A673 (cell line): ENCODE results near the gene FAM98A. TPM values are rescaled to one million over a fixed set of nuclear protein-coding genes. Genes with fewer than 3 reads are reported as not detected.

Experiments used
- BruUV-seq: library from RNA; stranded (reverse); fragments of 400-500 nt; replicated peaks from 2 replicates; lab custom pipeline; 2021; lab: Mats Ljungman, UMichigan
- CTCF ChIA-PET: fragments of 300-600 bp; sonication (Branson Sonifier 250); formaldehyde crosslinking; loops from one replicate; lab custom pipeline; 2022; ENCODE audit warnings: antibody characterized with exemption; lab: Charles Lee
- POLR2A ChIA-PET: fragments of 300-600 bp; sonication (Branson Sonifier 250); formaldehyde crosslinking; loops from one replicate; lab custom pipeline; 2022; ENCODE audit warnings: antibody characterized with exemption; ENCODE audit not compliant: low non-redundant PET; lab: Charles Lee
- DNase-seq: peaks from one replicate; pipeline ENCODE4 v3.0.0-alpha.2; 2015; ENCODE audit warnings: low spot score
- H3K27ac ChIP-seq: fragments of 200-600 bp; sonication (generic); 2 replicates; pipeline ENCODE4 v1.5.1; 2016; ENCODE audit warnings: mixed run types, low read depth, mild to moderate bottlenecking, mixed read lengths, antibody characterized with exemption, low read length; ENCODE audit not compliant: poor library complexity, severe bottlenecking
- H3K27me3 ChIP-seq: fragments of 200-600 bp; sonication (generic); replicated peaks from 2 replicates; pipeline ENCODE4 v1.6.1; 2017; ENCODE audit warnings: mixed run types, low read depth, mild to moderate bottlenecking, mixed read lengths, antibody characterized with exemption, low read length; ENCODE audit not compliant: insufficient read depth, poor library complexity
- H3K36me3 ChIP-seq: fragments of 200-600 bp; sonication (generic); 2 replicates; pipeline ENCODE4 v1.6.1; 2016; ENCODE audit warnings: mixed run types, mild to moderate bottlenecking, mixed read lengths, antibody characterized with exemption, low read length; ENCODE audit not compliant: insufficient read depth, poor library complexity, severe bottlenecking
- H3K4me1 ChIP-seq: fragments of 200-600 bp; sonication (generic); 2 replicates; pipeline ENCODE4 v1.6.1; 2017; ENCODE audit warnings: mixed run types, mild to moderate bottlenecking, mixed read lengths, antibody characterized with exemption, low read length; ENCODE audit not compliant: insufficient read depth, poor library complexity, severe bottlenecking
- H3K4me3 ChIP-seq: fragments of 200-600 bp; sonication (generic); 2 replicates; pipeline ENCODE4 v1.5.1; 2016; ENCODE audit warnings: low read depth, mixed run types, mild to moderate bottlenecking, mixed read lengths, low read length; ENCODE audit not compliant: poor library complexity, severe bottlenecking
- H3K9me3 ChIP-seq: fragments of 200-600 bp; sonication (generic); 2 replicates; pipeline ENCODE4 v1.6.1; 2016; ENCODE audit warnings: mixed run types, low read depth, mild to moderate bottlenecking, mixed read lengths, antibody characterized with exemption, low read length; ENCODE audit not compliant: poor library complexity, severe bottlenecking
- CTCF ChIP-seq: fragments of 300-800, 200-600 bp; sonication (generic); conservative IDR thresholded peaks from 2 replicates; pipeline ENCODE4 v1.5.1; 2017; ENCODE audit warnings: low read depth, mild to moderate bottlenecking, antibody characterized with exemption, low read length, moderate library complexity, mixed read lengths
- EZH2 ChIP-seq: fragments of 200-600 bp; sonication (generic); IDR thresholded peaks from 2 replicates; pipeline ENCODE4 v1.6.1; 2017; ENCODE audit warnings: borderline replicate concordance, low read depth, mild to moderate bottlenecking, mixed read lengths, antibody characterized with exemption, low read length; ENCODE audit not compliant: poor library complexity, severe bottlenecking
- intact Hi-C: fragments of 100-400 bp; cut with micrococcal nuclease; formaldehyde crosslinking; loops from one replicate; pipeline ENCODE4 v1.10.0; 2022; ENCODE audit not compliant: unreplicated experiment
- total RNA-seq: library from RNA; stranded (reverse); gene quantifications from 2 replicates; pipeline ENCODE4 v1.2.3, GENCODE V29; 2021

The FAM98A gene
- total RNA-seq, 1 experiment from 2014 or later = 64.7 TPM

- Histone ChIP-seq H3K27me3 (no peaks in the 10 kb centered on the region), H3K36me3 (no peaks in the 10 kb centered on the region), H3K4me3 (no peak overlapping the region), H3K9me3 (no peaks in the 10 kb centered on the region), H3K27ac (no peak overlapping the region), H3K4me1 (no peaks in the 10 kb centered on the region)
- DNase-seq = no peak
- BruUV-seq = no TSS peak
- ChIA-PET CTCF (no interaction called here), POLR2A (no interaction called here)
- TF ChIP-seq CTCF = no peak
- no peak for TF ChIP-seq EZH2
- intact Hi-C loops = no loop called here
Observed at GRCh38 chr2:33561872-33562271, 37.2 kb downstream of the FAM98A start.

GRCh38 chr2:33560017-33560416, 39.1 kb downstream of the FAM98A start:
- no peak for DNase-seq
- ChIA-PET POLR2A (no interaction called here), CTCF (interaction anchor here (0.6 kb wide), 1 partner anchor 786 kb away, joined by 4 read pairs; no protein-coding TSS in a partner anchor)
- Histone ChIP-seq H3K27ac (no peak overlapping the region), H3K36me3 (no peaks in the 10 kb centered on the region), H3K4me1 (no peaks in the 10 kb centered on the region), H3K27me3 (no peaks in the 10 kb centered on the region), H3K9me3 (no peaks in the 10 kb centered on the region), H3K4me3 (no peak overlapping the region)
- TF ChIP-seq CTCF = no peak
- no peak for TF ChIP-seq EZH2
- BruUV-seq = no TSS peak
- intact Hi-C loops = no loop called here

- no peak for DNase-seq
- TF ChIP-seq EZH2 (no peak), CTCF (no peak)
- Histone ChIP-seq H3K9me3 (no peaks in the 10 kb centered on the region), H3K36me3 (no peaks in the 10 kb centered on the region), H3K27ac (no peak overlapping the region), H3K27me3 (no peaks in the 10 kb centered on the region), H3K4me1 (no peaks in the 10 kb centered on the region), H3K4me3 (no peak overlapping the region)
- POLR2A ChIA-PET = no interaction called here
- no TSS peak for BruUV-seq
- CTCF ChIA-PET = no interaction called here
- intact Hi-C loops = no loop called here
Observed at GRCh38 chr2:33559328-33559727, 39.8 kb downstream of the FAM98A start.
